ENCODE measurements around the gene SAG. TPM values are rescaled to one million over a fixed set of nuclear protein-coding genes. Genes with fewer than 3 reads are reported as not detected.

Gene SAG
- total and polyA plus RNA-seq, 3 experiments from 2014 or later: not detected

DNA sequence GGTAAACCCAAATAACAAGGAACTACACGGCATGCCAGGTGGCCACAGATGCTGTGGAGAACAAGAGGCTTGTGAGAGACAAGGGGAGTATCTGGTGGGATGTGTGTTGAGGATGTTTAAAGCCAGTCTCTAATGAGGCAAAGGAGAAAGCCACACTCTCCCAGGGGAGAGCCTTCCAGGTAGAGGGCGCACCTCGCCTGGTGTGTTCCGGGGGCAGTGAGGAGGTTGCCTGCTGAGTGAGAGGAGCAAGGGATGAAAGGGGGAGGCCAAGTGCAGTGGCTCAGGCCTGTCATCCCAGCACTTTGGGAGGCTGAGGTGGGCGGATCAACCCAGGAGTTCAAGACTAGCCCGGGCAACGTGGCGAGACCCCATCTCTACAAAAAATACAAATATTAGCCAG lies 16.2 kb downstream of the SAG start:
- Histone ChIP-seq H3K27ac (ENCODE audit: low read depth, low read length) (no peak overlapping the region), H3K4me3 (ENCODE audit: low read length) (no peak overlapping the region), H3K27me3 (ENCODE audit: insufficient read depth, low read length, poor library complexity, severe bottlenecking) (no peaks in the 10 kb centered on the region), H3K4me1 (ENCODE audit: insufficient read depth, low read length) (no peaks in the 10 kb centered on the region), H3K36me3 (ENCODE audit: insufficient read depth, low read length) (no peaks in the 10 kb centered on the region), H3K9me3 (ENCODE audit: low read length) (no peaks in the 10 kb centered on the region)
- Mint-ChIP-seq H3K4me1 (peaks cover 9 to 21% (median 17%) of the 10 kb centered on the region in 3 donors), H3K4me3 (no peak overlapping the region), H3K27me3 (peaks cover 0 to 2% of the 10 kb centered on the region in 2 donors), H3K36me3 (peaks cover 0 to 2% (median 0%) of the 10 kb centered on the region in 3 donors), H3K9me3 (peaks cover 0 to 2% (median 0%) of the 10 kb centered on the region in 5 donors), H3K27ac (peak overlapping the region in 3 of 8 donors; percentile 8 to 81 (median 47))
- no peak for DNase-seq
- ChIA-PET CTCF (interaction anchor here (1.1 kb wide), 1 partner anchor 270 kb away, joined by 3 read pairs; no protein-coding TSS in a partner anchor), POLR2A (interaction anchor here (0.6 kb wide), 1 partner anchor 36 kb away, joined by 3 read pairs; no protein-coding TSS in a partner anchor)

GRCh38 chr2:233325256-233325655 lies 17.6 kb downstream of the SAG start:
- no peak overlapping the region for H3K4me3 Mint-ChIP-seq
- peak overlapping the region in 1 of 8 donors; percentile 74 for H3K27ac Mint-ChIP-seq
- H3K4me1 Mint-ChIP-seq: peaks cover 20 to 32% (median 22%) of the 10 kb centered on the region in 3 donors
- H3K27me3 Mint-ChIP-seq: no peaks in the 10 kb centered on the region
- Histone ChIP-seq H3K9me3 (ENCODE audit: low read length) (no peaks in the 10 kb centered on the region), H3K27ac (ENCODE audit: low read depth, low read length) (no peak overlapping the region), H3K36me3 (ENCODE audit: insufficient read depth, low read length) (no peaks in the 10 kb centered on the region), H3K27me3 (ENCODE audit: insufficient read depth, low read length, poor library complexity, severe bottlenecking) (no peaks in the 10 kb centered on the region), H3K4me3 (ENCODE audit: low read length) (no peak overlapping the region), H3K4me1 (ENCODE audit: insufficient read depth, low read length) (peaks cover 8% of the 10 kb centered on the region)
- H3K9me3 Mint-ChIP-seq: peaks cover 0 to 2% (median 0%) of the 10 kb centered on the region in 5 donors
- DNase-seq: no peak
- ChIA-PET POLR2A (interaction anchor here (0.6 kb wide), 1 partner anchor 28 kb away, joined by 12 read pairs; no protein-coding TSS in a partner anchor), CTCF (interaction anchor here (0.9 kb wide), 1 partner anchor 58 kb away, joined by 4 read pairs; no protein-coding TSS in a partner anchor)
- peaks cover 0 to 2% (median 0%) of the 10 kb centered on the region in 3 donors for H3K36me3 Mint-ChIP-seq

- H3K36me3 Mint-ChIP-seq: peaks cover 0 to 2% (median 0%) of the 10 kb centered on the region in 3 donors
- Histone ChIP-seq H3K4me3 (ENCODE audit: low read length) (no peak overlapping the region), H3K27ac (ENCODE audit: low read depth, low read length) (no peak overlapping the region), H3K4me1 (ENCODE audit: insufficient read depth, low read length) (peaks cover 13% of the 10 kb centered on the region), H3K9me3 (ENCODE audit: low read length) (no peaks in the 10 kb centered on the region), H3K27me3 (ENCODE audit: insufficient read depth, low read length, poor library complexity, severe bottlenecking) (no peaks in the 10 kb centered on the region), H3K36me3 (ENCODE audit: insufficient read depth, low read length) (no peaks in the 10 kb centered on the region)
- peaks cover 20 to 35% (median 22%) of the 10 kb centered on the region in 3 donors for H3K4me1 Mint-ChIP-seq
- peak overlapping the region in 2 of 8 donors; percentile 29 to 74 for H3K27ac Mint-ChIP-seq
- peaks cover 0 to 2% (median 0%) of the 10 kb centered on the region in 5 donors for H3K9me3 Mint-ChIP-seq
- no peaks in the 10 kb centered on the region for H3K27me3 Mint-ChIP-seq
- ChIA-PET POLR2A (interaction anchor here (0.6 kb wide), 1 partner anchor 28 kb away, joined by 12 read pairs; no protein-coding TSS in a partner anchor), CTCF (interaction anchor here (0.9 kb wide), 1 partner anchor 58 kb away, joined by 4 read pairs; no protein-coding TSS in a partner anchor)
- no peak for DNase-seq
- H3K4me3 Mint-ChIP-seq: no peak overlapping the region
Observed at GRCh38 chr2:233325814-233326213, 18.2 kb downstream of the SAG start.

- Histone ChIP-seq H3K9me3 (ENCODE audit: low read length) (no peaks in the 10 kb centered on the region), H3K4me1 (ENCODE audit: insufficient read depth, low read length) (peaks cover 20% of the 10 kb centered on the region), H3K4me3 (ENCODE audit: low read length) (no peak overlapping the region), H3K27me3 (ENCODE audit: insufficient read depth, low read length, poor library complexity, severe bottlenecking) (no peaks in the 10 kb centered on the region), H3K27ac (ENCODE audit: low read depth, low read length) (no peak overlapping the region), H3K36me3 (ENCODE audit: insufficient read depth, low read length) (no peaks in the 10 kb centered on the region)
- no peak overlapping the region for H3K4me3 Mint-ChIP-seq
- ChIA-PET POLR2A (no interaction called here), CTCF (no interaction called here)
- no peak overlapping the region for H3K27ac Mint-ChIP-seq
- no peak for DNase-seq
- peaks cover 0 to 2% (median 0%) of the 10 kb centered on the region in 5 donors for H3K9me3 Mint-ChIP-seq
- peaks cover 25 to 38% (median 26%) of the 10 kb centered on the region in 3 donors for H3K4me1 Mint-ChIP-seq
- H3K27me3 Mint-ChIP-seq: no peaks in the 10 kb centered on the region
- H3K36me3 Mint-ChIP-seq: peaks cover 0 to 2% (median 0%) of the 10 kb centered on the region in 3 donors
Observed at GRCh38 chr2:233326500-233326899, 18.9 kb downstream of the SAG start.

- Mint-ChIP-seq H3K36me3 (peaks cover 0 to 4% (median 0%) of the 10 kb centered on the region in 3 donors), H3K4me1 (peaks cover 32 to 42% (median 37%) of the 10 kb centered on the region in 3 donors), H3K4me3 (no peak overlapping the region), H3K9me3 (peaks cover 0 to 2% (median 0%) of the 10 kb centered on the region in 5 donors), H3K27me3 (no peaks in the 10 kb centered on the region), H3K27ac (peak overlapping the region in 3 of 8 donors; percentile 69 to 71 (median 70))
- H3K27me3 ChIP-seq (ENCODE audit: insufficient read depth, low read length, poor library complexity, severe bottlenecking): no peaks in the 10 kb centered on the region
- ChIA-PET CTCF (interaction anchor here (0.9 to 1.2 kb wide), 2 partner anchors 9 to 25 kb away, joined by 3 to 4 read pairs; partner anchors contain the start of gene DGKD), POLR2A (no interaction called here)
- no peak overlapping the region for H3K27ac ChIP-seq (ENCODE audit: low read depth, low read length)
- no peak for DNase-seq
- no peaks in the 10 kb centered on the region for H3K9me3 ChIP-seq (ENCODE audit: low read length)
- H3K36me3 ChIP-seq (ENCODE audit: insufficient read depth, low read length): no peaks in the 10 kb centered on the region
- H3K4me1 ChIP-seq (ENCODE audit: insufficient read depth, low read length): peaks cover 45% of the 10 kb centered on the region
- H3K4me3 ChIP-seq (ENCODE audit: low read length): no peak overlapping the region
Observed at GRCh38 chr2:233328922-233329321, 21.3 kb downstream of the SAG start.

- H3K36me3 Mint-ChIP-seq: peaks cover 0 to 2% (median 0%) of the 10 kb centered on the region in 3 donors
- DNase-seq: no peak
- H3K4me3 Mint-ChIP-seq: peak overlapping the region in 1 of 7 donors; percentile 6
- H3K27ac Mint-ChIP-seq: peak overlapping the region in 6 of 8 donors; percentile 51 to 77 (median 70)
- H3K9me3 ChIP-seq (ENCODE audit: low read length): no peaks in the 10 kb centered on the region
- ChIA-PET CTCF (interaction anchor here (1.2 to 3.3 kb wide), 3 partner anchors 9 to 24 kb away, joined by 3 to 18 read pairs (median 9); partner anchors contain the start of gene DGKD), POLR2A (no interaction called here)
- no peak overlapping the region for H3K4me3 ChIP-seq (ENCODE audit: low read length)
- H3K27me3 ChIP-seq (ENCODE audit: insufficient read depth, low read length, poor library complexity, severe bottlenecking): no peaks in the 10 kb centered on the region
- H3K27me3 Mint-ChIP-seq: no peaks in the 10 kb centered on the region
- H3K27ac ChIP-seq (ENCODE audit: low read depth, low read length): no peak overlapping the region
- H3K9me3 Mint-ChIP-seq: no peaks in the 10 kb centered on the region
- no peaks in the 10 kb centered on the region for H3K36me3 ChIP-seq (ENCODE audit: insufficient read depth, low read length)
- peaks cover 32 to 49% (median 41%) of the 10 kb centered on the region in 3 donors for H3K4me1 Mint-ChIP-seq
- H3K4me1 ChIP-seq (ENCODE audit: insufficient read depth, low read length): peaks cover 51% of the 10 kb centered on the region
Observed at GRCh38 chr2:233329489-233330135, 22.0 kb downstream of the SAG start.

DNA sequence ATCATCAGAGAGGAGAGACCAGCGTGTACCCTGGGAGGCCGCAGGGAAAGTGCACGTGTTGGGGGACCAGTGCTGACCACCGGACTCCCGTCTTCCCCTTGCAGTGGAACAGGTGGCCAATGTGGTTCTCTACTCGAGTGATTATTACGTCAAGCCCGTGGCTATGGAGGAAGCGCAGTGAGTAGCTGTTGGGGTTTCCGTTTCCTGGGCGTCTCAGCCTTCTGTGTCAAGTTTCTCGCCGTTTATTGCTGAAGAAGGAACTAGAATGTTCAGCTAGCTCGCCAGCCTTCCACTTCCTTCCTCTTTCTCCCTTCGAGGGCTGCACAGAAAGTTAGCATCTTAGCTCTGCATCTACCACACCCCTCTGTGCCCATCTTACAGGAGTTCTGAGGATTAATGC lies 23.9 kb downstream of the SAG start:
- peak overlapping the region; percentile 12 for H3K4me3 ChIP-seq (ENCODE audit: low read length)
- H3K36me3 ChIP-seq (ENCODE audit: insufficient read depth, low read length): no peaks in the 10 kb centered on the region
- peak; percentile 59 to 86 (median 84) for DNase-seq
- Mint-ChIP-seq H3K36me3 (peaks cover 0 to 2% (median 0%) of the 10 kb centered on the region in 3 donors), H3K4me3 (peak overlapping the region; percentile 5 to 81 (median 72)), H3K4me1 (peaks cover 32 to 62% (median 50%) of the 10 kb centered on the region in 3 donors), H3K9me3 (no peaks in the 10 kb centered on the region), H3K27me3 (no peaks in the 10 kb centered on the region), H3K27ac (peak overlapping the region; percentile 85 to 99 (median 98))
- H3K9me3 ChIP-seq (ENCODE audit: low read length): no peaks in the 10 kb centered on the region
- peaks cover 59% of the 10 kb centered on the region for H3K4me1 ChIP-seq (ENCODE audit: insufficient read depth, low read length)
- no peaks in the 10 kb centered on the region for H3K27me3 ChIP-seq (ENCODE audit: insufficient read depth, low read length, poor library complexity, severe bottlenecking)
- H3K27ac ChIP-seq (ENCODE audit: low read depth, low read length): peak overlapping the region; percentile 48
- POLR2A ChIA-PET: interaction anchor here (0.6 to 2.0 kb wide), 13 partner anchors 9 to 1654 kb away, joined by 3 to 12 read pairs (median 4); partner anchors contain the start of gene DGKD
- CTCF ChIA-PET: interaction anchor here (0.8 to 3.3 kb wide), 10 partner anchors 10 to 112 kb away, joined by 3 to 18 read pairs (median 6); partner anchors contain the start of genes ATG16L1 and DGKD
